ENCODE data around the gene ANGPTL7.

DNA sequence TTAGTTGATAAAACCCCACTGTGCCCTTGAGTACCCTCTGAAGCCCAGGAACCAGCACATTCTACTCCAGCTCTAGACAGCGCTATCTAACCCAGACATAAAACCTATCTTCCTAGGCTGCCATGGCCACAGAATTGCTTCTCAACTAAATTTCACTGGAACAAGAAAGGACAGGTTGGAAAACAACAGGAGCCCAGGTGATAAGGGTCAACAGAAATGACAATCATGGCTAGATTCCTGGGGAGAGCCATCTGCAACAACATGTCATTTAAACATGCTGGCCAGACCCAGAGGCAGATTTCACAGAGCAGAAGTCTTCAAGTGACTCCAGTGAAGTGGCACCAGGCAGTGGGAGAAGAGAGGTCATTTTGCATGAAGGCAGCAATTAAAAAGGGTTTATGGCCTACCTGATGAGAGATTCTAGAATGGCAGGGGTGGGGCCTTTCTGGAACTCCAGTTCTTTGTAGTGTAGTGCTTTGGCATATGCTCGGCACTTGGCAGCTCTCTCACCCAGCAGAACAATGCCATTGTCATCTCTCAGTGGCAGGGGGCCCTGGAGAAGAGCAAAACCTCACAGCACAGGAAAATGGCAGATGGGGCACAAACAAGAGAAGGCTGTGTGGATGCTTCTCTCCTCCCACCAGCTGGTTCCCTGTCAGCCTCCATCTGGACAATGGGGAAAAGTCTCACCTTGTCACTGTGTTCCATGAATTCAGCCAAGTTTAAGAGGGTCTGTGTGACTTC lies 9.9 kb downstream of the ANGPTL7 start:
- TF ChIP-seq, protein P1, sequence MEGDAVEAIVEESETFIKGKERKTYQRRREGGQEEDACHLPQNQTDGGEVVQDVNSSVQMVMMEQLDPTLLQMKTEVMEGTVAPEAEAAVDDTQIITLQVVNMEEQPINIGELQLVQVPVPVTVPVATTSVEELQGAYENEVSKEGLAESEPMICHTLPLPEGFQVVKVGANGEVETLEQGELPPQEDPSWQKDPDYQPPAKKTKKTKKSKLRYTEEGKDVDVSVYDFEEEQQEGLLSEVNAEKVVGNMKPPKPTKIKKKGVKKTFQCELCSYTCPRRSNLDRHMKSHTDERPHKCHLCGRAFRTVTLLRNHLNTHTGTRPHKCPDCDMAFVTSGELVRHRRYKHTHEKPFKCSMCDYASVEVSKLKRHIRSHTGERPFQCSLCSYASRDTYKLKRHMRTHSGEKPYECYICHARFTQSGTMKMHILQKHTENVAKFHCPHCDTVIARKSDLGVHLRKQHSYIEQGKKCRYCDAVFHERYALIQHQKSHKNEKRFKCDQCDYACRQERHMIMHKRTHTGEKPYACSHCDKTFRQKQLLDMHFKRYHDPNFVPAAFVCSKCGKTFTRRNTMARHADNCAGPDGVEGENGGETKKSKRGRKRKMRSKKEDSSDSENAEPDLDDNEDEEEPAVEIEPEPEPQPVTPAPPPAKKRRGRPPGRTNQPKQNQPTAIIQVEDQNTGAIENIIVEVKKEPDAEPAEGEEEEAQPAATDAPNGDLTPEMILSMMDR (IDR thresholded peaks at IDR 0.05), result no peak
- TF ChIP-seq POLR2A (IDR thresholded peaks at IDR 0.05), result no peak
- TF ChIP-seq POLR2AphosphoS5 (IDR thresholded peaks at IDR 0.05), result no peak

Measured in gastroesophageal sphincter (tissue), 3 donors.